ENCODE results near the gene GNB1. TPM values are rescaled to one million over a fixed set of nuclear protein-coding genes. Genes with fewer than 3 reads are reported as not detected.
A peak's percentile ranks its signal among the peaks of the same experiment; 100 is the strongest.

Gene GNB1
- total and polyA plus RNA-seq, 9 of the 15 experiments (the other 6 are each of a cell fraction or from before 2014, with no cell fraction given) = 34.3 to 388 (median 114) TPM

DNA sequence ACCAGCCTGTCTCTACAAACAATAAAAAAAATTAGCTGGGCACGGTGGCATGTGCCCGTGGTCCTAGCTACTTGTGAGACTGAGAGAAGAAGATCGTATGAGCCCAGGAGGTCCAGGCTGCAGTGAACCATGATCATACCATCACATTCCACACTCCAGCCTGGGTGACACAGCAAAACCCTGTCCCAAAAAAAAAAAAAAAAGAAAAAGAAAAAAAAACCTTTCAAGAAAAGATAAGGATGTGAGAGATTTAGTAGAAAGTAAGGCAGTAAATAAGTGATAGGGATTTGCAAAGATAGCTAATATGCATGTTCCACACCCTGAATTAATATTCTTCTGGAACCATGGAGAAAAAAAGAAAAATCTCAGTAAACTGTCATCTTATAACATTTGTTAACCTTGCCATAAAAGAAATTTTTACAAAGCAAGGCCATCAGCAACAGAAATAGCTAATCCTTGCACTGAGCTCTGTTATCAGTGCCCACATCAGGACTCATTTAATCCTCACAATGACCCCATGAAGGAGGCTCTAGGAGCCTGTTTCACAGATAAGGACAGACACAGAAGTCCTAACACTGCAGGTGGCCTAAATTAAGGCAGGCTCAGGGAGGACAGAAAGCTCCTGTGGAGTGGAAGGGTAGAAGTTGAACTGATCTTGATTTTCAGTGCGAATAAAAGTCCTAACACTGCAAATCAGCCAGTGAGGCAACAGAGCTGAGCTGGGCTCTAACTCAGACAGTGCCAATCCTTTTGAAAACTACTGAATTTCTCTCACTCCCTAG, 7.6 kb downstream of the GNB1 start (continued):
- no peak for TF ChIP-seq AFF4 (CRISPR knock-in tag; IDR thresholded peaks at IDR 0.05)
- no peak for TF ChIP-seq THRAP3 (IDR thresholded peaks at IDR 0.05; ENCODE audit: borderline replicate concordance)
- TF ChIP-seq, protein P1, sequence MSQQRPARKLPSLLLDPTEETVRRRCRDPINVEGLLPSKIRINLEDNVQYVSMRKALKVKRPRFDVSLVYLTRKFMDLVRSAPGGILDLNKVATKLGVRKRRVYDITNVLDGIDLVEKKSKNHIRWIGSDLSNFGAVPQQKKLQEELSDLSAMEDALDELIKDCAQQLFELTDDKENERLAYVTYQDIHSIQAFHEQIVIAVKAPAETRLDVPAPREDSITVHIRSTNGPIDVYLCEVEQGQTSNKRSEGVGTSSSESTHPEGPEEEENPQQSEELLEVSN (IDR thresholded peaks at IDR 0.05; ENCODE audit: borderline replicate concordance in 1 of 2, extremely low read depth in 1 of 2, insufficient read depth in 1 of 2, insufficient read length in 1 of 2, low read depth in 1 of 2, low read length in 1 of 2, poor library complexity in 1 of 2, severe bottlenecking in 1 of 2) = no peak
- TF ChIP-seq CHD2 (IDR thresholded peaks at IDR 0.05; ENCODE audit: low read depth, low read length) = no peak
- TF ChIP-seq ZBTB7A (IDR thresholded peaks at IDR 0.05; ENCODE audit: borderline replicate concordance, control insufficient read depth, low read depth, low read length) = no peak
- no peak for TF ChIP-seq RUNX1 (IDR thresholded peaks at IDR 0.05; ENCODE audit: low read depth)
- peak in 1 of 2 experiments; percentile 50; a peak in 1 of 4 replicates for TF ChIP-seq FOXK2 (conservative IDR thresholded peaks at IDR 0.05 in 1 of 2, IDR thresholded peaks at IDR 0.05 in 1 of 2; ENCODE audit: low read depth in 2 of 2)
- no peak for TF ChIP-seq JUNB (CRISPR knock-in tag; conservative IDR thresholded peaks at IDR 0.05)
- TF ChIP-seq, protein P2, sequence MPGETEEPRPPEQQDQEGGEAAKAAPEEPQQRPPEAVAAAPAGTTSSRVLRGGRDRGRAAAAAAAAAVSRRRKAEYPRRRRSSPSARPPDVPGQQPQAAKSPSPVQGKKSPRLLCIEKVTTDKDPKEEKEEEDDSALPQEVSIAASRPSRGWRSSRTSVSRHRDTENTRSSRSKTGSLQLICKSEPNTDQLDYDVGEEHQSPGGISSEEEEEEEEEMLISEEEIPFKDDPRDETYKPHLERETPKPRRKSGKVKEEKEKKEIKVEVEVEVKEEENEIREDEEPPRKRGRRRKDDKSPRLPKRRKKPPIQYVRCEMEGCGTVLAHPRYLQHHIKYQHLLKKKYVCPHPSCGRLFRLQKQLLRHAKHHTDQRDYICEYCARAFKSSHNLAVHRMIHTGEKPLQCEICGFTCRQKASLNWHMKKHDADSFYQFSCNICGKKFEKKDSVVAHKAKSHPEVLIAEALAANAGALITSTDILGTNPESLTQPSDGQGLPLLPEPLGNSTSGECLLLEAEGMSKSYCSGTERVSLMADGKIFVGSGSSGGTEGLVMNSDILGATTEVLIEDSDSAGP (CRISPR knock-in tag; IDR thresholded peaks at IDR 0.05) = no peak
- TF ChIP-seq, protein P3, sequence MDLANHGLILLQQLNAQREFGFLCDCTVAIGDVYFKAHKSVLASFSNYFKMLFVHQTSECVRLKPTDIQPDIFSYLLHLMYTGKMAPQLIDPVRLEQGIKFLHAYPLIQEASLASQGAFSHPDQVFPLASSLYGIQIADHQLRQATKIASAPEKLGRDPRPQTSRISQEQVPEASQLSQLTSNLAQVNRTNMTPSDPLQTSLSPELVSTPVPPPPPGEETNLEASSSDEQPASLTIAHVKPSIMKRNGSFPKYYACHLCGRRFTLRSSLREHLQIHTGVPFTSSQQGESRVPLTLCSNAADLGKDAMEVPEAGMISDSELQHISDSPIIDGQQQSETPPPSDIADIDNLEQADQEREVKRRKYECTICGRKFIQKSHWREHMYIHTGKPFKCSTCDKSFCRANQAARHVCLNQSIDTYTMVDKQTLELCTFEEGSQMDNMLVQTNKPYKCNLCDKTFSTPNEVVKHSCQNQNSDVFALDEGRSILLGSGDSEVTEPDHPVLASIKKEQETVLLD (IDR thresholded peaks at IDR 0.05) = peak; percentile 78
- TF ChIP-seq ZNF778 (CRISPR knock-in tag; IDR thresholded peaks at IDR 0.05) = no peak
- TF ChIP-seq STAT5B (CRISPR knock-in tag; IDR thresholded peaks at IDR 0.05) = no peak
- peak; percentile 84 for TF ChIP-seq ZNF316 (IDR thresholded peaks at IDR 0.05)
- no peak for TF ChIP-seq ZNF584 (CRISPR knock-in tag; IDR thresholded peaks at IDR 0.05; ENCODE audit: low read depth)
- TF ChIP-seq GABPA (tag; conservative IDR thresholded peaks at IDR 0.05; ENCODE audit: low read depth) = no peak
- no peak for TF ChIP-seq KLF10 (CRISPR knock-in tag; IDR thresholded peaks at IDR 0.05)
- peak; percentile 39 for TF ChIP-seq MEF2A (IDR thresholded peaks at IDR 0.05; ENCODE audit: control insufficient read depth, low read depth, low read length)
- TF ChIP-seq, protein P4, sequence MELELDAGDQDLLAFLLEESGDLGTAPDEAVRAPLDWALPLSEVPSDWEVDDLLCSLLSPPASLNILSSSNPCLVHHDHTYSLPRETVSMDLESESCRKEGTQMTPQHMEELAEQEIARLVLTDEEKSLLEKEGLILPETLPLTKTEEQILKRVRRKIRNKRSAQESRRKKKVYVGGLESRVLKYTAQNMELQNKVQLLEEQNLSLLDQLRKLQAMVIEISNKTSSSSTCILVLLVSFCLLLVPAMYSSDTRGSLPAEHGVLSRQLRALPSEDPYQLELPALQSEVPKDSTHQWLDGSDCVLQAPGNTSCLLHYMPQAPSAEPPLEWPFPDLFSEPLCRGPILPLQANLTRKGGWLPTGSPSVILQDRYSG (tag; conservative IDR thresholded peaks at IDR 0.05; ENCODE audit: low read depth) = 0 out of 2 replicates have a peak, but pooled peaks have one; percentile 69
